SK-N-SH (cell line): ENCODE results near the gene C22orf42. TPM values are rescaled to one million over a fixed set of nuclear protein-coding genes. Genes with fewer than 3 reads are reported as not detected.

ENCODE experiments used
- CTCF ChIA-PET: fragments of 300-600, 350-600 bp; formaldehyde crosslinking; extraction: SDS; loops from one replicate; lab custom pipeline; 2021; lab: Yijun Ruan, JAX
- POLR2A ChIA-PET: fragments of 350-600 bp; sonication (Branson Sonifier 250); formaldehyde crosslinking; extraction: SDS; loops from one replicate; lab custom pipeline; 2020; ENCODE audit warnings: antibody characterized with exemption, inconsistent platforms; lab: Yijun Ruan, JAX
- DNase-seq: peaks from one replicate; pipeline ENCODE4 v3.0.0; 2012
- H2AFZ ChIP-seq: fragments of 200-600 bp; sonication (generic); 2 replicates; pipeline ENCODE4 v1.8.1; 2016; ENCODE audit warnings: antibody characterized with exemption, mild to moderate bottlenecking, low read depth
- H3F3A ChIP-seq: fragments of 200-600 bp; sonication (generic); replicated peaks from 2 replicates; pipeline ENCODE3; 2016; ENCODE audit warnings: antibody characterized with exemption, mild to moderate bottlenecking; ENCODE audit not compliant: insufficient read depth
- H3K27ac ChIP-seq, 2 experiments: fragments of 200-500 bp in 1 of 2; fragments of 200-600 bp in 1 of 2; sonication (Bioruptor generic) in 1 of 2; sonication (generic), shearing (Covaris generic) in 1 of 2; 2 replicates each; pipeline versions ENCODE4 v1.5.1 to v1.6.1; 2014 to 2016; ENCODE audit warnings: low read depth in 2 of 2, inconsistent platforms in 1 of 2, low read length in 1 of 2, mild to moderate bottlenecking in 1 of 2, mixed read lengths in 1 of 2
- H3K27me3 ChIP-seq: fragments of 200-600 bp; sonication (generic), shearing (Covaris generic); 2 replicates; pipeline ENCODE4 v1.6.1; 2016; ENCODE audit warnings: mixed run types; ENCODE audit not compliant: insufficient read depth
- H3K36me3 ChIP-seq, 2 experiments: fragments of 200-500 bp in 1 of 2; fragments of 200-600 bp in 1 of 2; sonication (Bioruptor generic) in 1 of 2; sonication (generic) in 1 of 2; replicated peaks in 1 of 2; 2 replicates each; pipeline versions ENCODE3 to v1.5.1; 2014 to 2016; ENCODE audit warnings: low read length in 1 of 2, mild to moderate bottlenecking in 1 of 2; ENCODE audit not compliant: insufficient read depth in 2 of 2, control insufficient read depth in 1 of 2
- H3K4me1 ChIP-seq, 2 experiments: fragments of 200-500 bp in 1 of 2; fragments of 200-600 bp in 1 of 2; sonication (Bioruptor generic) in 1 of 2; sonication (generic), shearing (Covaris generic) in 1 of 2; 2 replicates each; pipeline versions ENCODE4 v1.5.1 to v1.6.1; 2014 to 2016; ENCODE audit warnings: low read depth in 1 of 2, low read length in 1 of 2, mixed run types in 1 of 2; ENCODE audit not compliant: insufficient read depth in 2 of 2, control insufficient read depth in 1 of 2
- H3K4me2 ChIP-seq: fragments of 200-600 bp; sonication (generic), shearing (Covaris generic); 2 replicates; pipeline ENCODE4 v1.6.1; 2017; ENCODE audit warnings: mixed run types
- H3K4me3 ChIP-seq, 2 experiments: fragments of 200-500 bp in 1 of 2; fragments of 200-600 bp in 1 of 2; sonication (Bioruptor generic) in 1 of 2; sonication (generic), shearing (Covaris generic) in 1 of 2; 2 replicates each; pipeline versions ENCODE4 v1.5.1 to v1.8.1; 2014 to 2016; ENCODE audit warnings: low read depth in 2 of 2, inconsistent platforms in 1 of 2, low read length in 1 of 2, mild to moderate bottlenecking in 1 of 2, mixed read lengths in 1 of 2, moderate library complexity in 1 of 2
- H3K79me2 ChIP-seq: fragments of 200-600 bp; sonication (generic); 2 replicates; pipeline ENCODE4 v1.8.1; 2017; ENCODE audit warnings: mild to moderate bottlenecking; ENCODE audit not compliant: insufficient read depth
- H3K9ac ChIP-seq: fragments of 200-600 bp; sonication (generic); 2 replicates; pipeline ENCODE4 v1.6.1; 2017; ENCODE audit warnings: mixed run types
- H3K9me2 ChIP-seq: fragments of 200-600 bp; sonication (generic); 2 replicates; pipeline ENCODE4 v1.6.1; 2017; ENCODE audit warnings: mixed run types
- H3K9me3 ChIP-seq: fragments of 200-600 bp; sonication (generic); 2 replicates; pipeline ENCODE4 v1.6.1; 2017; ENCODE audit warnings: mixed run types, mild to moderate bottlenecking, moderate library complexity
- H4K20me1 ChIP-seq: fragments of 200-600 bp; sonication (generic); 2 replicates; pipeline ENCODE4 v1.6.1; 2017; ENCODE audit warnings: mild to moderate bottlenecking, mixed run types; ENCODE audit not compliant: insufficient read depth
- CTCF ChIP-seq: fragments of 200-600 bp; sonication (generic); IDR thresholded peaks from 2 replicates; pipeline ENCODE4 v1.6.1; 2017; ENCODE audit warnings: antibody characterized with exemption, mild to moderate bottlenecking, moderate library complexity
- EP300 ChIP-seq, 2 experiments: IDR thresholded peaks; 2 replicates each; pipeline versions ENCODE4 v1.4.0 to v1.6.1; 2012; ENCODE audit warnings: borderline replicate concordance in 1 of 2, low read depth in 1 of 2, low read length in 1 of 2
- FOXJ3 ChIP-seq: sonication (generic); formaldehyde crosslinking; IDR thresholded peaks from 2 replicates; pipeline ENCODE4 v1.5.1; 2020; ENCODE audit warnings: mild to moderate bottlenecking, missing genetic modification reagents
- POLR2AphosphoS5 ChIP-seq: IDR thresholded peaks from 2 replicates; pipeline ENCODE4 v1.6.1; 2012; ENCODE audit warnings: low read depth, low read length
- RFX5 ChIP-seq: IDR thresholded peaks from 2 replicates; pipeline ENCODE4 v1.6.1; 2012; ENCODE audit warnings: mild to moderate bottlenecking, improper control_type of control experiment, low read length
- RXRA ChIP-seq: IDR thresholded peaks from 2 replicates; pipeline ENCODE4 v1.4.0; 2012; ENCODE audit warnings: low read depth, mild to moderate bottlenecking, borderline replicate concordance
- SMC3 ChIP-seq: IDR thresholded peaks from 2 replicates; pipeline ENCODE4 v1.6.1; 2012; ENCODE audit warnings: low read depth, low read length, improper control_type of control experiment
- WGBS: methylation state at CpG from one replicate; pipeline ENCODE4 v1.1.6; 2017; ENCODE audit warnings: low lambda C conversion rate; 5-methylcytosine and 5-hydroxymethylcytosine counted together
- polyA plus RNA-seq, 3 experiments: library from polyadenylated mRNA; depleted of rRNA; stranded (reverse); fragments of >200 nt; gene quantifications; 2 replicates each; pipeline ENCODE4 v1.2.3, GENCODE V29; 2012
- TF ChIP-seq, protein P1 (sequence below): IDR thresholded peaks from 2 replicates; pipeline ENCODE4 v1.4.0; 2012; ENCODE audit warnings: low read depth, borderline replicate concordance
- TF ChIP-seq, protein P2 (sequence below): IDR thresholded peaks from 2 replicates; pipeline ENCODE4; 2012

The C22orf42 gene
- polyA plus RNA-seq, 1 of the 3 experiments (the other 2 are of a cell fraction): not detected

GRCh38 chr22:32208681-32209080 lies 49.6 kb upstream of the C22orf42 start (continued):
- TF ChIP-seq, protein P1, sequence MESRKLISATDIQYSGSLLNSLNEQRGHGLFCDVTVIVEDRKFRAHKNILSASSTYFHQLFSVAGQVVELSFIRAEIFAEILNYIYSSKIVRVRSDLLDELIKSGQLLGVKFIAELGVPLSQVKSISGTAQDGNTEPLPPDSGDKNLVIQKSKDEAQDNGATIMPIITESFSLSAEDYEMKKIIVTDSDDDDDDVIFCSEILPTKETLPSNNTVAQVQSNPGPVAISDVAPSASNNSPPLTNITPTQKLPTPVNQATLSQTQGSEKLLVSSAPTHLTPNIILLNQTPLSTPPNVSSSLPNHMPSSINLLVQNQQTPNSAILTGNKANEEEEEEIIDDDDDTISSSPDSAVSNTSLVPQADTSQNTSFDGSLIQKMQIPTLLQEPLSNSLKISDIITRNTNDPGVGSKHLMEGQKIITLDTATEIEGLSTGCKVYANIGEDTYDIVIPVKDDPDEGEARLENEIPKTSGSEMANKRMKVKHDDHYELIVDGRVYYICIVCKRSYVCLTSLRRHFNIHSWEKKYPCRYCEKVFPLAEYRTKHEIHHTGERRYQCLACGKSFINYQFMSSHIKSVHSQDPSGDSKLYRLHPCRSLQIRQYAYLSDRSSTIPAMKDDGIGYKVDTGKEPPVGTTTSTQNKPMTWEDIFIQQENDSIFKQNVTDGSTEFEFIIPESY: no peak
- no peak for TF ChIP-seq POLR2AphosphoS5
- no peak for TF ChIP-seq SMC3
- no peak for TF ChIP-seq CTCF
- TF ChIP-seq EP300 (IDR thresholded peaks at IDR 0.05; ENCODE audit: borderline replicate concordance in 1 of 2, low read depth in 1 of 2, low read length in 1 of 2): no peak
- TF ChIP-seq, all 33 proteins: peak for 0

DNA sequence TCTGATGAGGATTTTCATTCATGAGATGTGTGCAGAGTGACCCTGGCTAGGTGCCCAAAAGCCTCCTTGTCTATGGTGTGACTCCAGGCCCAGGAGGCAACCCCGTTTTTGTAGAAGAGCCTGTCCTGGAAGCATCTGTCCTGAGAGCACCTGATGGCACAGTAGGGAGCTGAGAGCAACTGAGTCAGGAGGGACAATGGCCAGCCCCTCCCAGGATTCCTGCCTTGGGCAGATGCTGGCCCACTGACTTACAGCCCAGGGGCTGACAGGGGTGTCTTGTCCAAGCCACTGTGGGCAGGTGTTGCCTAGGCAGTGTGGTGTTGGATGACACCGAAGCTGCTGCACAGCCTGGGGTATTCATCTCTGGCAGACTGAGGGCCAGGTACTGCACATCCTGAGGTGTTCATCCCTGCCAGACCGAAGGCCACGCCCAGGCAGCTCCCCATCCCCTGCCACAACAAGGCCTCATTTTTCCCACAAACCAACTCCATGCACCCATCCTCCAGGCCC lies 48.9 kb upstream of the C22orf42 start:
- Histone ChIP-seq H3K27me3 (peaks cover 13% of the 10 kb centered on the region; the same call in 1 of the 2 replicates), H3K9me3 (no peaks in the 10 kb centered on the region), H3K79me2 (no peaks in the 10 kb centered on the region), H3K4me2 (no peak overlapping the region), H3K4me1 (peaks cover 0 to 30% of the 10 kb centered on the region in 2 experiments; a peak in 1 of 4 replicates), H3K4me3 (no peak overlapping the region), H2AFZ (no peak overlapping the region), H3K36me3 (no peaks in the 10 kb centered on the region), H3K9me2 (no peaks in the 10 kb centered on the region), H3K27ac (no peak overlapping the region), H4K20me1 (no peaks in the 10 kb centered on the region), H3K9ac (no peak overlapping the region), H3F3A (peaks cover 4% of the 10 kb centered on the region)
- DNase-seq: no peak
- no peak for TF ChIP-seq FOXJ3
- no peak for TF ChIP-seq RXRA
- TF ChIP-seq, protein P2, sequence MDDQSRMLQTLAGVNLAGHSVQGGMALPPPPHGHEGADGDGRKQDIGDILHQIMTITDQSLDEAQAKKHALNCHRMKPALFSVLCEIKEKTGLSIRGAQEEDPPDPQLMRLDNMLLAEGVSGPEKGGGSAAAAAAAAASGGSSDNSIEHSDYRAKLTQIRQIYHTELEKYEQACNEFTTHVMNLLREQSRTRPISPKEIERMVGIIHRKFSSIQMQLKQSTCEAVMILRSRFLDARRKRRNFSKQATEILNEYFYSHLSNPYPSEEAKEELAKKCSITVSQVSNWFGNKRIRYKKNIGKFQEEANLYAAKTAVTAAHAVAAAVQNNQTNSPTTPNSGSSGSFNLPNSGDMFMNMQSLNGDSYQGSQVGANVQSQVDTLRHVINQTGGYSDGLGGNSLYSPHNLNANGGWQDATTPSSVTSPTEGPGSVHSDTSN: no peak
- no peak for TF ChIP-seq RFX5
- ChIA-PET POLR2A (no interaction called here), CTCF (interaction anchor here (0.6 to 2.6 kb wide), 2 partner anchors 26 to 31 kb away, joined by 3 to 6 read pairs; no protein-coding TSS in a partner anchor)
- 63% methylated on average over 2 of the region's 4 CpGs for WGBS
